Mesenchymal stem cell (in vitro differentiated cells and primary cell): Measurements from ENCODE around the gene TTC21A.

ENCODE experiments used
- DNase-seq: peaks from one replicate; pipeline ENCODE4 v3.0.0-alpha.2; 2013
- H2AFZ ChIP-seq: one replicate; pipeline ENCODE4 v1.6.1; 2013; ENCODE audit warnings: low read depth, mild to moderate bottlenecking, control low read depth, inconsistent platforms, low read length, moderate library complexity
- H2AK5ac ChIP-seq: 2 replicates; pipeline ENCODE4 v1.6.1; 2013; ENCODE audit warnings: low read length, moderate library complexity, mild to moderate bottlenecking, inconsistent platforms; ENCODE audit not compliant: severe bottlenecking
- H2BK120ac ChIP-seq: one replicate; pipeline ENCODE4 v1.6.1; 2013; ENCODE audit warnings: low read depth, mild to moderate bottlenecking, inconsistent platforms, low read length, moderate library complexity
- H2BK12ac ChIP-seq, 2 experiments: one replicate each; pipeline ENCODE4 v1.6.1; 2013; ENCODE audit warnings: inconsistent platforms in 2 of 2, low read length in 2 of 2, mild to moderate bottlenecking in 2 of 2, moderate library complexity in 2 of 2, control low read depth in 1 of 2
- H2BK15ac ChIP-seq: one replicate; pipeline ENCODE4 v1.6.1; 2013; ENCODE audit warnings: mild to moderate bottlenecking, low read depth, inconsistent platforms; ENCODE audit not compliant: poor library complexity, severe bottlenecking
- H2BK5ac ChIP-seq: 2 replicates; pipeline ENCODE4 v1.6.1; 2013; ENCODE audit warnings: low read depth, mild to moderate bottlenecking, low read length, control low read depth, inconsistent platforms; ENCODE audit not compliant: poor library complexity, severe bottlenecking
- H3K14ac ChIP-seq, 2 experiments: one replicate each; pipeline ENCODE4 v1.6.1; 2013; ENCODE audit warnings: inconsistent platforms in 2 of 2, low read length in 2 of 2, control low read depth in 1 of 2, mild to moderate bottlenecking in 1 of 2, moderate library complexity in 1 of 2
- H3K18ac ChIP-seq, 2 experiments: one replicate each; pipeline ENCODE4 v1.6.1; 2013; ENCODE audit warnings: inconsistent platforms in 2 of 2, low read length in 2 of 2, control low read depth in 1 of 2, low read depth in 1 of 2, mild to moderate bottlenecking in 1 of 2
- H3K23ac ChIP-seq, 2 experiments: one replicate each; pipeline ENCODE4 v1.6.1; 2013; ENCODE audit warnings: inconsistent platforms in 2 of 2, low read length in 2 of 2, mild to moderate bottlenecking in 2 of 2, moderate library complexity in 2 of 2, control low read depth in 1 of 2
- H3K27ac ChIP-seq: 2 replicates; pipeline ENCODE4 v1.5.1; 2013; ENCODE audit warnings: mild to moderate bottlenecking, moderate library complexity, low read length, control low read depth, inconsistent platforms; ENCODE audit not compliant: poor library complexity, severe bottlenecking
- H3K27me3 ChIP-seq, 2 experiments: 2 replicates each; pipeline versions ENCODE4 v1.6.1 to v1.7.0; 2013; ENCODE audit warnings: low read length in 2 of 2, mild to moderate bottlenecking in 2 of 2, moderate library complexity in 2 of 2, control low read depth in 1 of 2, inconsistent platforms in 1 of 2; ENCODE audit not compliant: control insufficient read depth in 1 of 2, insufficient read depth in 1 of 2
- H3K36me3 ChIP-seq, 2 experiments: 2 replicates each; pipeline versions ENCODE4 v1.6.1 to v1.7.0; 2013; ENCODE audit warnings: low read length in 2 of 2, control low read depth in 1 of 2, inconsistent platforms in 1 of 2, low read depth in 1 of 2, mild to moderate bottlenecking in 1 of 2; ENCODE audit not compliant: insufficient read depth in 2 of 2, control insufficient read depth in 1 of 2
- H3K4ac ChIP-seq, 2 experiments: one replicate each; pipeline ENCODE4 v1.6.1; 2013; ENCODE audit warnings: inconsistent platforms in 2 of 2, low read length in 2 of 2, mild to moderate bottlenecking in 2 of 2, moderate library complexity in 2 of 2, control low read depth in 1 of 2, low read depth in 1 of 2
- H3K4me1 ChIP-seq: 2 replicates; pipeline ENCODE4 v1.6.1; 2013; ENCODE audit warnings: low read depth, low read length, control low read depth; ENCODE audit not compliant: control insufficient read depth, insufficient read depth
- H3K4me2 ChIP-seq: 2 replicates; pipeline ENCODE4 v1.6.1; 2013; ENCODE audit warnings: low read length, mild to moderate bottlenecking, inconsistent platforms; ENCODE audit not compliant: poor library complexity, severe bottlenecking
- H3K4me3 ChIP-seq, 2 experiments: 2 replicates each; pipeline versions ENCODE4 v1.5.1 to v1.7.0; 2013; ENCODE audit warnings: low read length in 2 of 2, mild to moderate bottlenecking in 2 of 2, control low read depth in 1 of 2, low read depth in 1 of 2; ENCODE audit not compliant: insufficient read depth in 1 of 2
- H3K79me1 ChIP-seq: replicated peaks from 2 replicates; pipeline ENCODE4 v1.6.1; 2013; ENCODE audit warnings: mild to moderate bottlenecking, control low read depth, low read length, inconsistent platforms; ENCODE audit not compliant: poor library complexity, severe bottlenecking
- H3K9ac ChIP-seq: 2 replicates; pipeline ENCODE4 v1.7.0; 2013; ENCODE audit warnings: mild to moderate bottlenecking, low read length, moderate library complexity
- H3K9me3 ChIP-seq: 2 replicates; pipeline ENCODE4 v1.7.0; 2013; ENCODE audit warnings: mild to moderate bottlenecking, low read length; ENCODE audit not compliant: control insufficient read depth
- H4K8ac ChIP-seq: one replicate; pipeline ENCODE4 v1.6.1; 2013; ENCODE audit warnings: inconsistent platforms, mild to moderate bottlenecking, low read length, moderate library complexity
- H4K91ac ChIP-seq: one replicate; pipeline ENCODE4 v1.6.1; 2013; ENCODE audit warnings: mild to moderate bottlenecking, low read length, inconsistent platforms
- WGBS: methylation state at CpG from one replicate; pipeline ENCODE4 v1.1.7; 2013; ENCODE audit warnings: mixed read lengths; 5-methylcytosine and 5-hydroxymethylcytosine counted together

Gene TTC21A

DNA sequence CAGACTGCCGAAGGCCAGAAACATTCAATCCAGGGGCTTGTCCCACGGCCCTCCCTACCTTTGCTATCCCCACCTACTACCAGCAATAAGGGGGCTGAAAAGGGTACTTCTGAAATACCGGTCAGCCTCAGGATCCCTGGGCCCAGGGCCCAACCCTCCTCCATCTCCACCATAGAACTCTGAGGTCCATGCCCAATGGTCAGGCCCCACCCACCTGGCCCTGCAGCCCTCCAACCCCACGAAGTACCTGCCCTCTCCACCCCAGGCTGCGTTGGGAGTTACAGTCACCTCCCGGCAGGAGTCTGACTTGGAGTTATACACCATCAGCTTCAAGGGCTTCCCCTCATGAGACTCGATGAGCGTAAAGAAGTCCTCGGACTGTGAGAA is 7.0 kb upstream of the TTC21A start:
- H3K23ac ChIP-seq = no peak overlapping the region
- H2BK12ac ChIP-seq = no peak overlapping the region
- no peak overlapping the region for H2BK15ac ChIP-seq
- H3K27me3 ChIP-seq = no peaks in the 10 kb centered on the region
- H3K79me1 ChIP-seq = peaks cover 61% of the 10 kb centered on the region
- peaks cover 58 to 67% of the 10 kb centered on the region in 2 experiments for H3K36me3 ChIP-seq
- H3K14ac ChIP-seq = no peak overlapping the region
- H3K4me2 ChIP-seq = no peak overlapping the region
- H3K4me3 ChIP-seq = no peak overlapping the region
- no peak overlapping the region for H3K27ac ChIP-seq
- no peak overlapping the region for H3K18ac ChIP-seq
- H2BK120ac ChIP-seq = no peak overlapping the region
- H2AFZ ChIP-seq = no peak overlapping the region
- H2BK5ac ChIP-seq = no peak overlapping the region
- H3K9ac ChIP-seq = no peak overlapping the region
- H4K91ac ChIP-seq = no peak overlapping the region
- peaks cover 19% of the 10 kb centered on the region for H3K4me1 ChIP-seq
- H2AK5ac ChIP-seq = no peak overlapping the region
- 96% methylated on average over 9 of the region's 9 CpGs for WGBS
- no peaks in the 10 kb centered on the region for H3K9me3 ChIP-seq
- DNase-seq = no peak
- H4K8ac ChIP-seq = no peak overlapping the region
- H3K4ac ChIP-seq = no peak overlapping the region

DNA sequence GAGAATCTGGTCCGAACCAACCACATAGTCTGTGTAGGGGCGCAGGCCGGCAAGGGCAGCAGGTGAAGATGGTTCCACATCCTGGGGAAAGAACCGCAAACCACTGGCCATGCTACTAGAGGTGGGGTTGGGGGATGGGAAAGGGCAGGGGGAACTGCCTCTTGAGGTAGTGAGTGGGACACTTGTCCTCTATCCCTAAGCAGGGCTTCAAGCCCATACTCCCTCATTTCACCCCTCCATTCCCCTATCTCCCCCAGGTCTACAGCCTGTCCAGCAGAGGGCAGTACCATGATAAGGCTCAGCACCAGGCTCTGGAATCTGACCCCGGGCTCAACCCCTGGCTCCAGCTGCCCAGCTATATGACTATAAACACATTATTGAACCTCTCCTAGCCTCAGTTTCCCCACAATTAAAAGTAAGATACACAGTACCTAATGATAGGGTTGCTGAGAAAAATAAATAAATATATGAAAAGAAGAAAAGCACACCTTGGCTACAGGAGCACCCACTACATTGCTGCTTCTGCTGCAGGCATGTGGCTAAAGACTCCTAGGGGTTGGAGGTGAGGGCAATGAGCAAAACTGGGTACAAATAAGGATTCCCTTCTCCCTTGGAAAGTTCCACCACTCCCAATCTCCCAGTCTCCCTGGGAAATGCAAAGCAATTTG is 6.3 kb upstream of the TTC21A start:
- H3K4ac ChIP-seq = no peak overlapping the region
- H3K27ac ChIP-seq = no peak overlapping the region
- peaks cover 22% of the 10 kb centered on the region for H3K4me1 ChIP-seq
- H3K4me2 ChIP-seq = no peak overlapping the region
- H3K4me3 ChIP-seq = no peak overlapping the region
- no peak overlapping the region for H3K9ac ChIP-seq
- no peak overlapping the region for H3K14ac ChIP-seq
- peak; percentile 50 for DNase-seq
- 83% methylated on average over 4 of the region's 5 CpGs for WGBS
- no peak overlapping the region for H2BK12ac ChIP-seq
- H4K8ac ChIP-seq = no peak overlapping the region
- H3K36me3 ChIP-seq = peaks cover 54 to 61% of the 10 kb centered on the region in 2 experiments
- H2BK120ac ChIP-seq = no peak overlapping the region
- no peak overlapping the region for H2AFZ ChIP-seq
- H3K18ac ChIP-seq = no peak overlapping the region
- H2BK5ac ChIP-seq = no peak overlapping the region
- no peak overlapping the region for H2AK5ac ChIP-seq
- no peaks in the 10 kb centered on the region for H3K9me3 ChIP-seq
- H3K79me1 ChIP-seq = peaks cover 61% of the 10 kb centered on the region
- H3K23ac ChIP-seq = no peak overlapping the region
- H3K27me3 ChIP-seq = no peaks in the 10 kb centered on the region
- H4K91ac ChIP-seq = no peak overlapping the region
- no peak overlapping the region for H2BK15ac ChIP-seq

DNA sequence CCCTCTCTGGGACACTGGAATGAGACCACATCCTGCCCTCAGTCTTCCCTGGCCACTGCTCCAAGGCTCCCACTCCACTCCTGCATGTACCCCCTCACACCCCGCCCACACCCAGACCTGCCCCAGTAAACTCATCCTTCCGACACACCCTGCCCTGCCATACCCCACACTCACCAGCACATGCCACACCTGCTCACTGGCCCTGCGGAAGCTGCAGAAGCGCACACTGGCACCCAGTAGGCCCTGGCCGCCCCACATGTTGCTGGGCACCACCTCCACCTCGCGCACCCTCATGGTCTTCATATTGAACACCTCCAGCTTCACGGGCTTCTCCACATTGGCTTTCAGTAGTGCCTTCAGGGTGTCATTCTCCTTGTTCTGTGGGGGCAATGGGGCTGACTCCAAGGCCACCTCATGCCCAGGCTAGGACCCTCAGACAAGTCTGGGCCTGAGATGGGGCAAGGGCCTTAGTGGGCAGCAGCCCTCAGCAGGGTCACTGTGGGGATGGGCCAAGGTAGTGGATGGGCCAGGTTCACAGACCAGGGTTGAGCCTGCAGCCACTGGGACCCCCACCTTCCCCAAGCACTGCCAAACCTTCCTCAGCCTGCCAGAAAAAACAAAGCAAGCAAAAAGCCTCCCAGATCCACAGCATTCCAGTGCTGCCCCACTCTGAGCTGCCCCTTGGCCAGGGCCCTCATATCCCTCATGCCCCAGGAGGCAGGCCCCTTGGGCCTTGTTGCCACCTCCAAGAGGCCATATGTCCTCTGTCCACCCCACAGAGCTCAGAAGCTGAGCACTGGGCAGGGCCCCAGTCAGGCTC is 4.8 kb upstream of the TTC21A start:
- no peak overlapping the region for H3K4me2 ChIP-seq
- no peak overlapping the region for H2BK5ac ChIP-seq
- no peak overlapping the region for H3K4me3 ChIP-seq
- peak overlapping the region; percentile 76 for H4K91ac ChIP-seq
- no peak overlapping the region for H3K9ac ChIP-seq
- no peak overlapping the region for H2BK15ac ChIP-seq
- no peak overlapping the region for H2BK12ac ChIP-seq
- DNase-seq = no peak
- H2AK5ac ChIP-seq = no peak overlapping the region
- H3K27ac ChIP-seq = no peak overlapping the region
- H2BK120ac ChIP-seq = no peak overlapping the region
- H3K4me1 ChIP-seq = peaks cover 23% of the 10 kb centered on the region
- no peak overlapping the region for H3K18ac ChIP-seq
- H3K36me3 ChIP-seq = peaks cover 45 to 48% of the 10 kb centered on the region in 2 experiments
- H3K27me3 ChIP-seq = no peaks in the 10 kb centered on the region
- no peak overlapping the region for H3K4ac ChIP-seq
- no peak overlapping the region for H3K14ac ChIP-seq
- H2AFZ ChIP-seq = no peak overlapping the region
- H4K8ac ChIP-seq = no peak overlapping the region
- WGBS = 96% methylated on average over 8 of the region's 8 CpGs
- peaks cover 62% of the 10 kb centered on the region for H3K79me1 ChIP-seq
- no peaks in the 10 kb centered on the region for H3K9me3 ChIP-seq
- no peak overlapping the region for H3K23ac ChIP-seq

DNA sequence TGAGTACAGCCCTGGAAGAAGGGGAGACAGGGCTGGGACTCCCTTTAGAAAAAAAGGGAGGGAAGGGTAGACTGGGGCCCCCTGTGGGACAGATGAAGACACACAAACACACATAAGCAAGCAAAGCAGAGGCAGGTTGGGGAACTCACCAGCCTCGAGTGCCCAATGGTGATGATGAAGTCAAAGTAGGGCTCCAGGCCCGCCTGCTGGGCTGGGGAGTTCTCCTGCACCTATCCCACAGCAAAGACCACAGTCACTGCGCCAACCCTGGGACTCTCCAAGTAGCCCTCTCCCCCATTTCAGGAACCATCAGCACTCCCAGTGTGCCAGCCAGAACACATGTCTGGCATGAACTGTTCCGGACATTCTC is 4.2 kb upstream of the TTC21A start:
- Histone ChIP-seq H2BK120ac (no peak overlapping the region), H3K27ac (no peak overlapping the region), H4K91ac (no peak overlapping the region), H4K8ac (no peak overlapping the region), H2BK5ac (no peak overlapping the region), H3K27me3 (no peaks in the 10 kb centered on the region), H3K79me1 (peaks cover 57% of the 10 kb centered on the region), H2AK5ac (no peak overlapping the region), H2BK12ac (no peak overlapping the region), H3K23ac (no peak overlapping the region), H3K18ac (no peak overlapping the region), H2AFZ (no peak overlapping the region), H3K4me2 (no peak overlapping the region), H3K4ac (no peak overlapping the region), H3K14ac (no peak overlapping the region), H3K36me3 (peaks cover 39 to 42% of the 10 kb centered on the region in 2 experiments), H3K9ac (no peak overlapping the region), H3K4me3 (no peak overlapping the region), H2BK15ac (no peak overlapping the region), H3K4me1 (peaks cover 25% of the 10 kb centered on the region), H3K9me3 (no peaks in the 10 kb centered on the region)
- 86% methylated on average over 4 of the region's 4 CpGs for WGBS
- DNase-seq = peak; percentile 16
